WTC11 (cell line): ENCODE data around the gene MUC3A.

Experiments used
- ATF2 ChIP-seq: sonication (generic); formaldehyde crosslinking; IDR thresholded peaks from 2 replicates; pipeline ENCODE4 v1.8.1; 2022; ENCODE audit warnings: low read depth, missing genetic modification reagents, borderline replicate concordance
- CTCF ChIP-seq: fragments of 200-600 bp; IDR thresholded peaks from 2 replicates; pipeline ENCODE4 v1.8.0; 2022; ENCODE audit warnings: antibody characterized with exemption

- no peak for TF ChIP-seq CTCF
- TF ChIP-seq ATF2 (CRISPR knock-in tag), result no peak
Observed at GRCh38 chr7:100966542-100967291, 17.4 kb downstream of the MUC3A start.
